K562 (cell line): ENCODE results near the gene LAMB4. TPM values are rescaled to one million over a fixed set of nuclear protein-coding genes. Genes with fewer than 3 reads are reported as not detected.

Experiments used
- ETV6 ChIP-seq, 3 experiments: fragments of 150-350 bp in 1 of 3; sonication (generic) in 1 of 3; formaldehyde crosslinking in 1 of 3; IDR thresholded peaks; 2 replicates each; pipeline versions ENCODE4 v1.6.1 to v1.8.0; 2014 to 2022; ENCODE audit warnings: borderline replicate concordance in 2 of 3, low read depth in 2 of 3, antibody characterized with exemption in 1 of 3, low read length in 1 of 3, mild to moderate bottlenecking in 1 of 3, missing genetic modification reagents in 1 of 3
- HBP1 ChIP-seq: fragments of 450-650 bp; formaldehyde crosslinking; IDR thresholded peaks from 2 replicates; pipeline ENCODE4 v1.4.0; 2022; ENCODE audit warnings: missing genetic modification characterization
- HEY1 ChIP-seq: fragments of 250-450 bp; sonication (Bioruptor Pico); IDR thresholded peaks from 2 replicates; pipeline ENCODE4 v1.5.0; 2020; ENCODE audit warnings: mild to moderate bottlenecking, moderate library complexity, borderline replicate concordance
- IFI16 ChIP-seq: fragments of 250-450 bp; sonication (Bioruptor Pico); IDR thresholded peaks from 2 replicates; pipeline ENCODE4 v2.1.2; 2022; ENCODE audit warnings: mild to moderate bottlenecking, inconsistent platforms
- POLR3G ChIP-seq: IDR thresholded peaks from 2 replicates; pipeline ENCODE4 v1.6.1; 2011; ENCODE audit not compliant: insufficient read length, insufficient replicate concordance; ENCODE audit errors: extremely low read depth
- SP2 ChIP-seq: IDR thresholded peaks from 2 replicates; pipeline ENCODE4 v1.6.1; 2011; ENCODE audit warnings: mild to moderate bottlenecking, low read depth, low read length, moderate library complexity; ENCODE audit not compliant: poor library complexity, severe bottlenecking; ENCODE audit errors: extremely low read depth
- TCF7 ChIP-seq: sonication (generic); IDR thresholded peaks from 2 replicates; pipeline ENCODE4 v1.6.1; 2016; ENCODE audit warnings: antibody characterized with exemption, borderline replicate concordance
- ZNF174 ChIP-seq: fragments of 250-450 bp; sonication (Bioruptor Pico); IDR thresholded peaks from 2 replicates; pipeline ENCODE4 v1.4.0; 2020; ENCODE audit warnings: mild to moderate bottlenecking
- polyA plus RNA-seq, 8 experiments: library from polyadenylated mRNA; depleted of rRNA in 4 of 8; stranded (reverse) in 5 of 8; unstranded in 3 of 8; fragments of >200 nt; fragmentation: Nextera tagmentation in 2 of 8; fragmentation: Illumina TruSeq in 1 of 8; extraction: Ambion mirVana in 2 of 8; extraction: Trizol in 1 of 8; gene quantifications; 2 replicates each; pipeline versions ENCODE4 v1.2.1 to v1.2.3, GENCODE V29; 2011 to 2014; ENCODE audit warnings: inconsistent platforms in 1 of 8, missing spikeins in 1 of 8
- total RNA-seq, 7 experiments: library from RNA; depleted of rRNA in 6 of 7; stranded (reverse); fragments of >200 nt in 6 of 7; fragmentation: Illumina TruSeq in 2 of 7; extraction: Trizol in 2 of 7; gene quantifications; 2 replicates each; pipeline versions ENCODE4 v1.2.1 to v1.2.3, GENCODE V29; 2011 to 2021; ENCODE audit warnings: low replicate concordance in 1 of 7
- TF ChIP-seq, protein P1 (sequence below): fragments of 450-650 bp; IDR thresholded peaks from 2 replicates; pipeline ENCODE4 v1.6.1; 2016; ENCODE audit warnings: low read depth
- TF ChIP-seq, protein P2 (sequence below): fragments of 250-450 bp; sonication (Bioruptor Pico); IDR thresholded peaks from 2 replicates; pipeline ENCODE4 v1.4.0; 2020

The LAMB4 gene
- total and polyA plus RNA-seq, 9 of the 15 experiments (the other 6 are each of a cell fraction or from before 2014, with no cell fraction given): 0.06 to 0.13 (median 0.07) TPM; not detected in 6

DNA sequence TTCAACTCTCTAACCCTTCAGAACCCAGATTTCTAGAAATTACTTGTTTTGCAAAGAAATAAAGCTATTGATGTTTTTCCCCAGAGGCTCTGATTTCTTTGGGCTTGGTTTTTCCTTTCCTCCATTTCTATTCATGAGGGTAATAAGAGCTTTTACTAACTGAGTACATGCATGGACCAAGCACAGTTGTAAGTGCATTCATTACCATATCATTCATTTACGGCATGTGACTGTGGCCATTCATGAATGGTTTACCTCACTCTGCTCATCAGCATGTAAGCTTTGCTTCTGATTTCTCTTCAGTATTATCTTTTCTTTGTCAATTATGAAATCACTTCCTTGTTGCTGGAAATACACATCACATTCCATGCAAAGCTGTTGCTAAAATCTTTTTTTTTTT is 42.4 kb downstream of the LAMB4 start (continued):
- TF ChIP-seq HBP1 (CRISPR knock-in tag) (no peak), ETV6 (IDR thresholded peaks at IDR 0.05; ENCODE audit: borderline replicate concordance in 1 of 2, low read depth in 2 of 2, low read length in 1 of 2) (no peak), ETV6 (CRISPR knock-in tag; IDR thresholded peaks at IDR 0.05; ENCODE audit: borderline replicate concordance) (no peak), POLR3G (no peak), ZNF174 (CRISPR knock-in tag) (no peak), HEY1 (CRISPR knock-in tag) (no peak), TCF7 (no peak), IFI16 (CRISPR knock-in tag) (no peak), SP2 (no peak)
- TF ChIP-seq, protein P1, sequence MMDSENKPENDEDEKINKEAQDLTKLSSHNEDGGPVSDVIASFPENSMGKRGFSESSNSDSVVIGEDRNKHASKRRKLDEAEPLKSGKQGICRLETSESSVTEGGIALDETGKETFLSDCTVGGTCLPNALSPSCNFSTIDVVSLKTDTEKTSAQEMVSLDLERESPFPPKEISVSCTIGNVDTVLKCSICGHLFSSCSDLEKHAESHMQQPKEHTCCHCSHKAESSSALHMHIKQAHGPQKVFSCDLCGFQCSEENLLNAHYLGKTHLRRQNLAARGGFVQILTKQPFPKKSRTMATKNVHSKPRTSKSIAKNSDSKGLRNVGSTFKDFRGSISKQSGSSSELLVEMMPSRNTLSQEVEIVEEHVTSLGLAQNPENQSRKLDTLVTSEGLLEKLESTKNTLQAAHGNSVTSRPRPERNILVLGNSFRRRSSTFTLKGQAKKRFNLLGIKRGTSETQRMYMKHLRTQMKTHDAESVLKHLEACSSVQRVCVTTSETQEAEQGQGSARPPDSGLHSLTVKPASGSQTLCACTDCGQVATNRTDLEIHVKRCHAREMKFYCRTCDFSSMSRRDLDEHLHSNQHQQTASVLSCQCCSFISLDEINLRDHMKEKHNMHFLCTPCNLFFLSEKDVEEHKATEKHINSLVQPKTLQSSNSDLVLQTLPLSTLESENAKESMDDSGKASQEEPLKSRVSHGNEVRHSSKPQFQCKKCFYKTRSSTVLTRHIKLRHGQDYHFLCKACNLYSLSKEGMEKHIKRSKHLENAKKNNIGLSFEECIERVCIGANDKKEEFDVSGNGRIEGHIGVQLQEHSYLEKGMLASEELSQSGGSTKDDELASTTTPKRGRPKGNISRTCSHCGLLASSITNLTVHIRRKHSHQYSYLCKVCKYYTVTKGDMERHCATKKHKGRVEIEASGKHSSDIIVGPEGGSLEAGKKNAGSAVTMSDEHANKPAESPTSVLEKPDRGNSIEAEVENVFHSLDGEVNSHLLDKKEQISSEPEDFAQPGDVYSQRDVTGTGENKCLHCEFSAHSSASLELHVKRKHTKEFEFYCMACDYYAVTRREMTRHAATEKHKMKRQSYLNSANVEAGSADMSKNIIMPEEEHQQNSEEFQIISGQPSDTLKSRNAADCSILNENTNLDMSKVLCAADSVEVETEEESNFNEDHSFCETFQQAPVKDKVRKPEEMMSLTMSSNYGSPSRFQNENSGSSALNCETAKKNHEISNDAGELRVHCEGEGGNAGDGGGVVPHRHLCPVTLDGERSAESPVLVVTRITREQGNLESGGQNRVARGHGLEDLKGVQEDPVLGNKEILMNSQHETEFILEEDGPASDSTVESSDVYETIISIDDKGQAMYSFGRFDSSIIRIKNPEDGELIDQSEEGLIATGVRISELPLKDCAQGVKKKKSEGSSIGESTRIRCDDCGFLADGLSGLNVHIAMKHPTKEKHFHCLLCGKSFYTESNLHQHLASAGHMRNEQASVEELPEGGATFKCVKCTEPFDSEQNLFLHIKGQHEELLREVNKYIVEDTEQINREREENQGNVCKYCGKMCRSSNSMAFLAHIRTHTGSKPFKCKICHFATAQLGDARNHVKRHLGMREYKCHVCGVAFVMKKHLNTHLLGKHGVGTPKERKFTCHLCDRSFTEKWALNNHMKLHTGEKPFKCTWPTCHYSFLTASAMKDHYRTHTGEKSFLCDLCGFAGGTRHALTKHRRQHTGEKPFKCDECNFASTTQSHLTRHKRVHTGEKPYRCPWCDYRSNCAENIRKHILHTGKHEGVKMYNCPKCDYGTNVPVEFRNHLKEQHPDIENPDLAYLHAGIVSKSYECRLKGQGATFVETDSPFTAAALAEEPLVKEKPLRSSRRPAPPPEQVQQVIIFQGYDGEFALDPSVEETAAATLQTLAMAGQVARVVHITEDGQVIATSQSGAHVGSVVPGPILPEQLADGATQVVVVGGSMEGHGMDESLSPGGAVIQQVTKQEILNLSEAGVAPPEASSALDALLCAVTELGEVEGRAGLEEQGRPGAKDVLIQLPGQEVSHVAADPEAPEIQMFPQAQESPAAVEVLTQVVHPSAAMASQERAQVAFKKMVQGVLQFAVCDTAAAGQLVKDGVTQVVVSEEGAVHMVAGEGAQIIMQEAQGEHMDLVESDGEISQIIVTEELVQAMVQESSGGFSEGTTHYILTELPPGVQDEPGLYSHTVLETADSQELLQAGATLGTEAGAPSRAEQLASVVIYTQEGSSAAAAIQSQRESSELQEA: no peak
- TF ChIP-seq, protein P2, sequence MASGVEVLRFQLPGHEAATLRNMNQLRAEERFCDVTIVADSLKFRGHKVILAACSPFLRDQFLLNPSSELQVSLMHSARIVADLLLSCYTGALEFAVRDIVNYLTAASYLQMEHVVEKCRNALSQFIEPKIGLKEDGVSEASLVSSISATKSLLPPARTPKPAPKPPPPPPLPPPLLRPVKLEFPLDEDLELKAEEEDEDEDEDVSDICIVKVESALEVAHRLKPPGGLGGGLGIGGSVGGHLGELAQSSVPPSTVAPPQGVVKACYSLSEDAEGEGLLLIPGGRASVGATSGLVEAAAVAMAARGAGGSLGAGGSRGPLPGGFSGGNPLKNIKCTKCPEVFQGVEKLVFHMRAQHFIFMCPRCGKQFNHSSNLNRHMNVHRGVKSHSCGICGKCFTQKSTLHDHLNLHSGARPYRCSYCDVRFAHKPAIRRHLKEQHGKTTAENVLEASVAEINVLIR: no peak
